ENCODE measurements around the gene SPINK4. TPM values are rescaled to one million over a fixed set of nuclear protein-coding genes. Genes with fewer than 3 reads are reported as not detected.

SPINK4 gene
- total and polyA plus RNA-seq, 5 donors from 2014 or later: not detected

Other genes starting within 250 kb of the SPINK4 start
- 27.5 TPM for gene APTX, start 238.5 kb upstream of the SPINK4 start, total RNA-seq
- 10 to 100 TPM; 28.1 to 42.3 (median 29.7) TPM for gene APTX, start 238.5 kb upstream of the SPINK4 start, polyA plus RNA-seq
- 214 TPM for gene DNAJA1, start 214.9 kb upstream of the SPINK4 start, total RNA-seq
- gene DNAJA1, start 214.9 kb upstream of the SPINK4 start, polyA plus RNA-seq: 100 to 1,000 TPM in 2 of 4 donors, 10 to 100 TPM in 2; 82.4 to 106 (median 99.1) TPM
- gene SMU1, start 163.5 kb upstream of the SPINK4 start, total RNA-seq: 22.7 TPM
- gene SMU1, start 163.5 kb upstream of the SPINK4 start, polyA plus RNA-seq: 10 to 100 TPM; 23.7 to 27.9 (median 24.9) TPM
- 87.8 TPM for gene B4GALT1, start 72.8 kb upstream of the SPINK4 start, total RNA-seq
- 10 to 100 TPM; 18.8 to 21.7 (median 20.6) TPM for gene B4GALT1, start 72.8 kb upstream of the SPINK4 start, polyA plus RNA-seq
- 80.2 TPM for gene BAG1, start 24.5 kb downstream of the SPINK4 start, total RNA-seq
- gene BAG1, start 24.5 kb downstream of the SPINK4 start, polyA plus RNA-seq: 100 to 1,000 TPM in 1 of 4 donors, 10 to 100 TPM in 3; 81.8 to 100 (median 94.4) TPM
- gene CHMP5, start 24.9 kb downstream of the SPINK4 start, total RNA-seq: 25.5 TPM
- 10 to 100 TPM; 48.6 to 58.3 (median 56.7) TPM for gene CHMP5, start 24.9 kb downstream of the SPINK4 start, polyA plus RNA-seq
- gene NFX1, start 50.3 kb downstream of the SPINK4 start, total RNA-seq: 36.8 TPM
- 10 to 100 TPM; 19.8 to 31.6 (median 26.7) TPM for gene NFX1, start 50.3 kb downstream of the SPINK4 start, polyA plus RNA-seq
- gene AQP7, start 162.4 kb downstream of the SPINK4 start, total RNA-seq: 0.47 TPM
- 1 to 10 TPM in 1 of 4 donors, under 1 TPM in 3; 0.15 to 1.0 (median 0.32) TPM for gene AQP7, start 162.4 kb downstream of the SPINK4 start, polyA plus RNA-seq
- 140 TPM for gene AQP3, start 207.4 kb downstream of the SPINK4 start, total RNA-seq
- 100 to 1,000 TPM; 371 to 543 (median 391) TPM for gene AQP3, start 207.4 kb downstream of the SPINK4 start, polyA plus RNA-seq
- gene NOL6, start 233.8 kb downstream of the SPINK4 start, total RNA-seq: 29.4 TPM
- gene NOL6, start 233.8 kb downstream of the SPINK4 start, polyA plus RNA-seq: 10 to 100 TPM; 13.4 to 20.5 (median 14.0) TPM

All from CD4-positive, CD25-positive, alpha-beta regulatory T cell (primary cell).